NT2/D1 (cell line): ENCODE results near the gene CCSER2.
"Not testable (repeated sequence)": the region's sequence is repeated elsewhere in the genome, so short reads cannot be mapped to it uniquely, and the experiment has no call there.

Source experiments
- DNase-seq: peaks from one replicate; pipeline ENCODE4 v3.0.0-alpha.2; 2011; ENCODE audit warnings: low read depth, low spot score
- H3K27me3 ChIP-seq: 2 replicates; pipeline ENCODE4 v1.6.0; 2011; ENCODE audit warnings: mild to moderate bottlenecking; ENCODE audit not compliant: insufficient read length, insufficient read depth
- H3K36me3 ChIP-seq: 2 replicates; pipeline ENCODE4 v1.6.1; 2011; ENCODE audit warnings: mild to moderate bottlenecking, low read length, mixed read lengths; ENCODE audit not compliant: insufficient read depth, insufficient read length
- H3K4me1 ChIP-seq: 2 replicates; pipeline ENCODE4 v1.5.1; 2011; ENCODE audit not compliant: insufficient read depth, insufficient read length
- H3K4me3 ChIP-seq: 2 replicates; pipeline ENCODE4 v1.5.1; 2011; ENCODE audit warnings: low read depth; ENCODE audit not compliant: insufficient read length
- H3K9ac ChIP-seq: 2 replicates; pipeline ENCODE4 v1.6.0; 2011; ENCODE audit warnings: low read depth; ENCODE audit not compliant: insufficient read length
- H3K9me3 ChIP-seq: 2 replicates; pipeline ENCODE4 v1.5.1; 2011; ENCODE audit warnings: mild to moderate bottlenecking, low read length; ENCODE audit not compliant: insufficient read depth
- SUZ12 ChIP-seq: IDR thresholded peaks from 2 replicates; pipeline ENCODE4 v1.6.1; 2011; ENCODE audit not compliant: insufficient read length, insufficient read depth; ENCODE audit errors: extremely low read depth
- YY1 ChIP-seq: IDR thresholded peaks from 2 replicates; pipeline ENCODE4 v1.6.1; 2011; ENCODE audit not compliant: insufficient read length, insufficient read depth
- ZNF274 ChIP-seq: IDR thresholded peaks from 2 replicates; pipeline ENCODE4 v1.6.1; 2011; ENCODE audit warnings: mild to moderate bottlenecking, low read depth, low read length

The CCSER2 gene

DNA sequence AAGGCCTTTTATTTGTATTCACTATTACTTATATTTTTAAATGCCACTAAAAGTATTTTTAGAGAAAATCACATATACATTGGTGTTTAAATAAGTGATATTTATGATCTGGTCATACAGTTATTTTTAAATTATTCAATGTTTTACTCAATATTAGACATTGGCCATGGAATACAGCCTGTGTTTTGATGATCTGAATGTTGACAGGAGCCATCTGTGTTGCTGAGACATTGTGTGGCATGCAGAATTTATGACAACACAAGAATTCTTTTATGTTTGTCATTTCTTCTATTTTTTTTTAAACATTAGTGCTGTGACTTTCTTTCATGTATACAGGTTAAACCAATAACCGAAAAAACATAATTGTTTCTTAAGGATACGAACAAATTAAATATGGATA is 156.2 kb downstream of the CCSER2 start:
- H3K9ac ChIP-seq: no peak overlapping the region
- no peak overlapping the region for H3K4me3 ChIP-seq
- DNase-seq: no peak
- no peak for TF ChIP-seq SUZ12
- H3K9me3 ChIP-seq: no peaks in the 10 kb centered on the region
- H3K4me1 ChIP-seq: no peaks in the 10 kb centered on the region
- H3K36me3 ChIP-seq: no peaks in the 10 kb centered on the region
- H3K27me3 ChIP-seq: no peaks in the 10 kb centered on the region

DNA sequence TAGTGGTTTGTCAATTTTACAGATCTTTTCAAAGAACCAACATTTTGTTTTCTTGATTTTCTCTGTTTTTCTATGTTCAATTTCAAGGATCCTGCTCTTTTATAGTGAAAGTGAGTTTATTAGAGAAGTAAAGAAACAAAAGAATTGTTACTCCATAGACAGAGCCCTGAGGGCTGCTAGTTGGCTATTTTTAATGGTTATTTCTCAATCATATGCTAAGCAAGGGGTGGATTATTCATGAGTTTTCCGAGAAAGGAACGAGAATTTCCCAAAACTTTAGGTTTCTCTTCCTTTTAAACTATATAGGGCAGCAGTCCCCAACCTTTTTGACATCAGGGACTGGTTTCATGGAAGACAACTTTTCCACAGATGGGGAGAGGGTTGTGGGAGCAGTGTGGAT is 165.0 kb downstream of the CCSER2 start:
- Histone ChIP-seq H3K9me3 (peaks cover 7% of the 10 kb centered on the region; the same call in 1 of the 2 replicates), H3K9ac (no peak overlapping the region), H3K4me3 (no peak overlapping the region), H3K27me3 (no peaks in the 10 kb centered on the region), H3K4me1 (no peaks in the 10 kb centered on the region), H3K36me3 (no peaks in the 10 kb centered on the region)
- TF ChIP-seq ZNF274 (no peak), YY1 (no peak), SUZ12 (no peak)
- no peak for DNase-seq

- Histone ChIP-seq H3K9me3 (peaks cover 7% of the 10 kb centered on the region; the same call in 1 of the 2 replicates), H3K4me1 (no peaks in the 10 kb centered on the region), H3K4me3 (no peak overlapping the region), H3K27me3 (no peaks in the 10 kb centered on the region), H3K9ac (no peak overlapping the region), H3K36me3 (no peaks in the 10 kb centered on the region)
- TF ChIP-seq ZNF274 (no peak), SUZ12 (no peak), YY1 (no peak)
- no peak for DNase-seq
Measured at GRCh38 chr10:84493951-84494848, 165.8 kb downstream of the CCSER2 start.

- Histone ChIP-seq H3K4me1 (no peaks in the 10 kb centered on the region), H3K9ac (no peak overlapping the region), H3K36me3 (no peaks in the 10 kb centered on the region), H3K4me3 (no peak overlapping the region), H3K9me3 (peaks cover 7% of the 10 kb centered on the region; the same call in 1 of the 2 replicates), H3K27me3 (no peaks in the 10 kb centered on the region)
- TF ChIP-seq SUZ12 (no peak), YY1 (no peak), ZNF274 (no peak)
- DNase-seq: no peak
Measured at GRCh38 chr10:84494849-84495180, 166.4 kb downstream of the CCSER2 start.

DNA sequence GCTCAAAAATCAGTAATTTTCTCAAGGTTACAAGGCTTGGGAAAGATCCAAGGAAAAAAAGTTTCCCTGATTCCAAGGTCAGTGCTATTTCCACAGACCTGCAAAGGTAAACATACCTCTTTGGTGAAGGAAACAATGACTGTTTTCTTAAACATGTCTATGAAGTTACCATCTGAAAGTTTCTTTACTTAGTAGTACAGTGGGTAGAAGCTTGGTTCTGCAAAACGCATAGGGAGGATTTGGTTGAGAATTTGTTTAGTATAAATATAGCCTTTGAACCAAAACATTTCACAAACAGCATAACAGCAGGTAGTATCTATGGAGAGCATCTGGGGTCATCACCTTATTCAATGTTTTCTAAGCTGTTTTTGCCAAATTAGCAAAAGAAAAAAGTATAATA is 169.6 kb downstream of the CCSER2 start:
- Histone ChIP-seq H3K4me1 (no peaks in the 10 kb centered on the region), H3K27me3 (no peaks in the 10 kb centered on the region), H3K9ac (no peak overlapping the region), H3K4me3 (no peak overlapping the region), H3K36me3 (no peaks in the 10 kb centered on the region), H3K9me3 (no peaks in the 10 kb centered on the region)
- TF ChIP-seq SUZ12: no peak
- no peak for TF ChIP-seq ZNF274
- TF ChIP-seq YY1: no peak
- DNase-seq: no peak

DNA sequence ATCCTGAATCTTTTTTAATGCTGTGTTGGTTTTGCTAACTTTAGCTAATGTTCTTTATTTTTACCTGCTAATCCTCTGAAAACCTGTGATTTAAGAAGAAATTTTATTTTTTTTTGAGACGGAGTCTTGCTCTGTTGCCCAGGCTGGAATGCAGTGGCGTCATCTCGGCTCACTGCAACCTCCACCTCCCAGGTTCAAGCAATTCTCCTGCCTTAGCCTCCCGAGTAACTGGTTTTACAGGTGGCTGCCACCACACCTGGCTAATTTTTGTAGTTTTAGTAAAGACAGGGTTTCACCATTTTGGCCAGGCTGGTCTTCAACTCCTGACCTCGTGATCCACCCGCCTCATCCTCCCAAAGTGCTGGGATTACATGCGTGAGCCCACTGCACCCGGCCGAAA is 170.7 kb downstream of the CCSER2 start:
- not testable (repeated sequence) for H3K9ac ChIP-seq, DNase-seq, H3K36me3 ChIP-seq, H3K27me3 ChIP-seq, H3K4me1 ChIP-seq, H3K9me3 ChIP-seq, H3K4me3 ChIP-seq

GRCh38 chr10:84499846-84500245 is 171.5 kb downstream of the CCSER2 start:
- Histone ChIP-seq H3K36me3 (no peaks in the 10 kb centered on the region), H3K27me3 (no peaks in the 10 kb centered on the region), H3K9me3 (no peaks in the 10 kb centered on the region), H3K9ac (no peak overlapping the region), H3K4me3 (no peak overlapping the region), H3K4me1 (no peaks in the 10 kb centered on the region)
- TF ChIP-seq SUZ12 (no peak), YY1 (no peak), ZNF274 (no peak)
- DNase-seq: peak; percentile 2
